PFSK-1 (cell line): Measurements from ENCODE around the gene HIVEP1. TPM values are rescaled to one million over a fixed set of nuclear protein-coding genes. Genes with fewer than 3 reads are reported as not detected.

ENCODE experiments used
- FOXP2 ChIP-seq: optimal IDR thresholded peaks from 2 replicates; pipeline ENCODE3; 2011; ENCODE audit warnings: borderline replicate concordance, control low read depth, inconsistent platforms; ENCODE audit not compliant: insufficient read depth; ENCODE audit errors: extremely low read length, extremely low read depth
- POLR2AphosphoS5 ChIP-seq: IDR thresholded peaks from 2 replicates; pipeline ENCODE4 v1.6.1; 2012; ENCODE audit warnings: low read depth, mild to moderate bottlenecking, control low read depth, low read length, moderate library complexity
- REST ChIP-seq, 2 experiments: IDR thresholded peaks; 2 replicates each; pipeline versions ENCODE4 v1.6.1 to v1.8.0; 2011 to 2012; ENCODE audit warnings: low read depth in 2 of 2, low read length in 2 of 2, control low read depth in 1 of 2, inconsistent platforms in 1 of 2, mild to moderate bottlenecking in 1 of 2, moderate library complexity in 1 of 2; ENCODE audit not compliant: insufficient read depth in 1 of 2
- SIN3A ChIP-seq: IDR thresholded peaks from 2 replicates; pipeline ENCODE4 v1.6.1; 2012; ENCODE audit warnings: mild to moderate bottlenecking, low read length, moderate library complexity, borderline replicate concordance; ENCODE audit not compliant: insufficient read depth
- TAF1 ChIP-seq: IDR thresholded peaks from 2 replicates; pipeline ENCODE4 v1.6.1; 2012; ENCODE audit warnings: low read length, control low read depth, borderline replicate concordance; ENCODE audit not compliant: insufficient read depth
- polyA plus RNA-seq: library from polyadenylated mRNA; unstranded; fragments of >200 nt; gene quantifications from one replicate; pipeline ENCODE4 v1.2.1, GENCODE V29; 2012; ENCODE audit warnings: low read depth, missing spikeins; ENCODE audit not compliant: insufficient read length

Gene HIVEP1
- 18.6 TPM for polyA plus RNA-seq

GRCh38 chr6:12012038-12012557, at the start of gene HIVEP1:
TSS of gene HIVEP1 (plus strand) at chr6:12012312. CDS start at chr6:12015629, 3,317 bp downstream.
- TF ChIP-seq POLR2AphosphoS5 (no peak), REST (IDR thresholded peaks at IDR 0.05; ENCODE audit: insufficient read depth in 1 of 2, low read depth in 2 of 2, low read length in 2 of 2) (no peak), FOXP2 (no peak), TAF1 (no peak), SIN3A (no peak)

- no peak for TF ChIP-seq REST (IDR thresholded peaks at IDR 0.05; ENCODE audit: insufficient read depth in 1 of 2, low read depth in 2 of 2, low read length in 2 of 2)
- TF ChIP-seq TAF1: no peak
- no peak for TF ChIP-seq POLR2AphosphoS5
- no peak for TF ChIP-seq FOXP2
- no peak for TF ChIP-seq SIN3A
Observed at GRCh38 chr6:11963756-11964500, 48.2 kb upstream of the HIVEP1 start.

- no peak for TF ChIP-seq SIN3A
- no peak for TF ChIP-seq TAF1
- TF ChIP-seq POLR2AphosphoS5: no peak
- no peak for TF ChIP-seq REST (IDR thresholded peaks at IDR 0.05; ENCODE audit: insufficient read depth in 1 of 2, low read depth in 2 of 2, low read length in 2 of 2)
- TF ChIP-seq FOXP2: no peak
Observed at GRCh38 chr6:11964729-11965335, 47.3 kb upstream of the HIVEP1 start.

- TF ChIP-seq TAF1: no peak
- no peak for TF ChIP-seq SIN3A
- no peak for TF ChIP-seq FOXP2
- no peak for TF ChIP-seq POLR2AphosphoS5
- TF ChIP-seq REST (IDR thresholded peaks at IDR 0.05; ENCODE audit: insufficient read depth in 1 of 2, low read depth in 2 of 2, low read length in 2 of 2): no peak
Observed at GRCh38 chr6:11965499-11965898, 46.6 kb upstream of the HIVEP1 start.
